Loucy (cell line): ENCODE results near the gene YPEL3.
A peak's percentile ranks its signal among the peaks of the same experiment; 100 is the strongest.

Source experiments
- H2AFZ ChIP-seq: fragments of 200-600 bp; sonication (generic); 2 replicates; pipeline ENCODE4 v1.6.0; 2016; ENCODE audit warnings: antibody characterized with exemption, mild to moderate bottlenecking, low read length, moderate library complexity
- H3F3A ChIP-seq: fragments of 200-600 bp; 2 replicates; pipeline ENCODE4 v1.6.0; 2016; ENCODE audit warnings: antibody characterized with exemption, low read depth, mild to moderate bottlenecking
- H3K27me3 ChIP-seq: fragments of 200-600 bp; sonication (generic); 2 replicates; pipeline ENCODE4 v1.6.1; 2014; ENCODE audit warnings: low read length, mild to moderate bottlenecking; ENCODE audit not compliant: insufficient read depth, poor library complexity, severe bottlenecking
- H3K36me3 ChIP-seq: fragments of 200-600 bp; sonication (generic); 2 replicates; pipeline ENCODE4 v1.6.1; 2016; ENCODE audit warnings: low read length; ENCODE audit not compliant: insufficient read depth
- H3K4me1 ChIP-seq: fragments of 200-600 bp; sonication (generic); 2 replicates; pipeline ENCODE4 v1.5.1; 2014; ENCODE audit warnings: low read length, mild to moderate bottlenecking; ENCODE audit not compliant: insufficient read depth, poor library complexity, severe bottlenecking
- H3K4me2 ChIP-seq: fragments of 200-600 bp; sonication (generic); 2 replicates; pipeline ENCODE4 v1.6.0; 2014; ENCODE audit warnings: antibody characterized with exemption, low read length, low read depth, mild to moderate bottlenecking; ENCODE audit not compliant: poor library complexity, severe bottlenecking
- H3K4me3 ChIP-seq: fragments of 200-600 bp; sonication (generic); 2 replicates; pipeline ENCODE4 v1.5.1; 2014; ENCODE audit warnings: low read length, mild to moderate bottlenecking, mixed read lengths; ENCODE audit not compliant: poor library complexity, severe bottlenecking
- H3K79me2 ChIP-seq: fragments of 200-600 bp; sonication (generic); 2 replicates; pipeline ENCODE4 v1.6.1; 2014; ENCODE audit warnings: low read length; ENCODE audit not compliant: insufficient read depth
- H3K9ac ChIP-seq: fragments of 200-600 bp; sonication (generic); 2 replicates; pipeline ENCODE4 v1.6.0; 2014; ENCODE audit warnings: mild to moderate bottlenecking, low read depth, low read length, moderate library complexity; ENCODE audit not compliant: poor library complexity, severe bottlenecking
- H3K9me2 ChIP-seq: fragments of 200-600 bp; sonication (generic); replicated peaks from 2 replicates; pipeline ENCODE4 v1.6.1; 2016; ENCODE audit warnings: low read depth, low read length, mixed read lengths
- H3K9me3 ChIP-seq: fragments of 200-600 bp; sonication (generic); 2 replicates; pipeline ENCODE4 v1.6.1; 2014; ENCODE audit warnings: mild to moderate bottlenecking, antibody characterized with exemption, low read length, low read depth; ENCODE audit not compliant: insufficient read depth
- H4K20me1 ChIP-seq: fragments of 200-600 bp; sonication (generic); 2 replicates; pipeline ENCODE4 v1.6.0; 2014; ENCODE audit warnings: antibody characterized with exemption, low read length, mild to moderate bottlenecking; ENCODE audit not compliant: insufficient read depth, poor library complexity, severe bottlenecking
- EZH2phosphoT487 ChIP-seq: fragments of 200-600 bp; IDR thresholded peaks from 2 replicates; pipeline ENCODE4 v1.6.1; 2018; ENCODE audit warnings: antibody characterized with exemption, mild to moderate bottlenecking, moderate library complexity, borderline replicate concordance
- TF ChIP-seq, protein P1 (sequence below): fragments of 200-600 bp; sonication (generic); conservative IDR thresholded peaks from 2 replicates; pipeline ENCODE4 v1.5.1; 2014; ENCODE audit warnings: mild to moderate bottlenecking, antibody characterized with exemption, low read length

YPEL3 gene

DNA sequence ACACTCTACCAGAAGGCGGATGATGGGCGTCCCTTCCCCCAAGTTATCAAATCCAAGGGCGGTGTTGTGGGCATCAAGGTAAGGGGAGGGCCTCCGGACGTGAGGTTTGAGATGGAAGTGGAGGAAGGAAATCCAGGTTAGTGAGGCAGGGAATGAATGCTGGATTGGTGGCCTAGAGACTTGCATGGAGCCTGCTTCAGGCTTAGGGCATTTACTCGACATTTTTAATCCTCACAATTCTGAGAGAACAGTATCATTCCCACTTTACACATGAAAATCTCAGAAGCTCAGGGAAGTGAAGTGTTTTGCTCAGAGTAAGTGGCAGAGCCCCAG is 28.5 kb downstream of the YPEL3 start:
- H2AFZ ChIP-seq = no peak overlapping the region
- peaks cover 64% of the 10 kb centered on the region for H3K36me3 ChIP-seq
- peak overlapping the region; percentile 84 for H3K4me3 ChIP-seq
- no peaks in the 10 kb centered on the region for H3K9me2 ChIP-seq
- no peaks in the 10 kb centered on the region for H3F3A ChIP-seq
- H4K20me1 ChIP-seq = peaks cover 59% of the 10 kb centered on the region
- H3K4me2 ChIP-seq = peak overlapping the region; percentile 97
- TF ChIP-seq, protein P1, sequence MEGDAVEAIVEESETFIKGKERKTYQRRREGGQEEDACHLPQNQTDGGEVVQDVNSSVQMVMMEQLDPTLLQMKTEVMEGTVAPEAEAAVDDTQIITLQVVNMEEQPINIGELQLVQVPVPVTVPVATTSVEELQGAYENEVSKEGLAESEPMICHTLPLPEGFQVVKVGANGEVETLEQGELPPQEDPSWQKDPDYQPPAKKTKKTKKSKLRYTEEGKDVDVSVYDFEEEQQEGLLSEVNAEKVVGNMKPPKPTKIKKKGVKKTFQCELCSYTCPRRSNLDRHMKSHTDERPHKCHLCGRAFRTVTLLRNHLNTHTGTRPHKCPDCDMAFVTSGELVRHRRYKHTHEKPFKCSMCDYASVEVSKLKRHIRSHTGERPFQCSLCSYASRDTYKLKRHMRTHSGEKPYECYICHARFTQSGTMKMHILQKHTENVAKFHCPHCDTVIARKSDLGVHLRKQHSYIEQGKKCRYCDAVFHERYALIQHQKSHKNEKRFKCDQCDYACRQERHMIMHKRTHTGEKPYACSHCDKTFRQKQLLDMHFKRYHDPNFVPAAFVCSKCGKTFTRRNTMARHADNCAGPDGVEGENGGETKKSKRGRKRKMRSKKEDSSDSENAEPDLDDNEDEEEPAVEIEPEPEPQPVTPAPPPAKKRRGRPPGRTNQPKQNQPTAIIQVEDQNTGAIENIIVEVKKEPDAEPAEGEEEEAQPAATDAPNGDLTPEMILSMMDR = no peak
- no peak for TF ChIP-seq EZH2phosphoT487
- peak overlapping the region; percentile 99 for H3K9ac ChIP-seq
- H3K27me3 ChIP-seq = peaks cover 6% of the 10 kb centered on the region
- peaks cover 41% of the 10 kb centered on the region for H3K4me1 ChIP-seq
- no peaks in the 10 kb centered on the region for H3K9me3 ChIP-seq
- peaks cover 86% of the 10 kb centered on the region for H3K79me2 ChIP-seq

DNA sequence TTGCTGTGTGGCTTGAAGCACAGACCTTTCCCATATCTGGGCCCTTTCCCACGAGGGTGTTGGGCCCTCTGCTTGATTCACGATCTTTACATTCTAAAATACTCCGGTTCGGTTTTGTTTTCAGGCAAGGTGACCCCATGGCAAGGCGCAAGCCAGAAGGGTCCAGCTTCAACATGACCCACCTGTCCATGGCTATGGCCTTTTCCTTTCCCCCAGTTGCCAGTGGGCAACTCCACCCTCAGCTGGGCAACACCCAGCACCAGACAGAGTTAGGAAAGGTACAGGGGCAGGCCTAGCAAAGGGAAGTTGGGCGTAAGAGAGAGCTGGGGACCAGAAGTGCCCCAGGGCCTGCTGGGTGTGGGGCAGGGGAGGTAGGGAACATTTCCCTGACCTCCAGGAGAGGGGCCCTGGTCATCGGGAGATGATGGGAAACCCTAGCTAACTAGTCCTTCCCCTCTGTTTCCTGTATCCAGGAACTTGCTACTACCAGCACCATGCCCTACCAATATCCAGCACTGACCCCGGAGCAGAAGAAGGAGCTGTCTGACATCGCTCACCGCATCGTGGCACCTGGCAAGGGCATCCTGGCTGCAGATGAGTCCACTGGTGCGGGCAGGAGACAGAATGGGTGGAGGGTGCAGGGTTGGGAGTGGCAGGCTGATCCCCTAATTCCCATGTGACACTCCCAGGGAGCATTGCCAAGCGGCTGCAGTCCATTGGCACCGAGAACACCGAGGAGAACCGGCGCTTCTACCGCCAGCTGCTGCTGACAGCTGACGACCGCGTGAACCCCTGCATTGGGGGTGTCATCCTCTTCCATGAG is 29.0 kb downstream of the YPEL3 start:
- no peaks in the 10 kb centered on the region for H3K9me3 ChIP-seq
- H3K4me2 ChIP-seq = peak overlapping the region; percentile 97
- H3K4me1 ChIP-seq = peaks cover 41% of the 10 kb centered on the region
- no peak overlapping the region for H2AFZ ChIP-seq
- H4K20me1 ChIP-seq = peaks cover 59% of the 10 kb centered on the region
- H3K4me3 ChIP-seq = peak overlapping the region; percentile 84
- H3K27me3 ChIP-seq = peaks cover 6% of the 10 kb centered on the region
- H3K9me2 ChIP-seq = no peaks in the 10 kb centered on the region
- TF ChIP-seq, protein P1 = no peak
- no peak for TF ChIP-seq EZH2phosphoT487
- peaks cover 59% of the 10 kb centered on the region for H3K36me3 ChIP-seq
- H3F3A ChIP-seq = no peaks in the 10 kb centered on the region
- peaks cover 82% of the 10 kb centered on the region for H3K79me2 ChIP-seq
- peak overlapping the region; percentile 99 for H3K9ac ChIP-seq

DNA sequence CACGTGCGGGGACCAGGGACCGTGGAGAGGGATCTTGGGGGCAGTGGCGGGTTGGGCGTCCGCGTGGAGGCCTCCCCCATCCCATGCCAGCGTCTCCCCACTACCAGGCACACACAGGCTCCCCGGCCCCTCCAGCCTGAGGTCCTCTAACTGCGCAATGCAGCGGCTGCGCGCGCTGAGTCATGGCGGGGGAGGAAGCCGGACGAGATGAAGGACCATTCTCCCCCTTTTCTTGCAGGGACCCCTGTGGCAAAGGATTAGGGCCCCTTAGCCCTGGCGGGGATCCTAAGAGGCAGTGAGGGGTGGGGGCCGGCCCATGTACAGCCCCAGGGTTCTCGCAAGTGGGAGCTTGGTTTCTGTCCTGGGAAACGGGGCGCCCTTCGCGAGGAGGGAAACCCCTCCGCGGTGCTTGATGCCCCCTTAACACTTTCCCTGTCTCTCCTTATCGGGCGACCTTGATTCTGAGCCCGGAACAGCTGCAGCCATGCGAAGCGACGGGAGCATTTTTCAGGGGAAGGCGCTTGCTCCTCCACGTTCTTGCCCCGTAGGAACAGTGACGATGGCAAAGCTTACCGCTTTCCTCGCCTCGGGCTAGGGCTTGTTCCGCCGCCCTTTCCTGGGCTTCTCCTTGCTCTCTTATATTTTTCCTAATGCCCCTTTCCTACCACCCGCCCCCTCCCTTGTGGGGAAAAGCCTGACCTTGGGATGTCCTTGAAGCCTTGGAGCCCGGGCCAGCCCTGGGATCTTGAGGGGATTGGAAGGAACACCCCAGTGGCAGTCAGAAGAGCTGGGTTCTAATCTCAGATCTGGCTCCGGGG is 29.9 kb downstream of the YPEL3 start:
- H3K9me3 ChIP-seq = no peaks in the 10 kb centered on the region
- H3K4me2 ChIP-seq = peak overlapping the region; percentile 97
- peaks cover 51% of the 10 kb centered on the region for H3K36me3 ChIP-seq
- H2AFZ ChIP-seq = no peak overlapping the region
- H3K9me2 ChIP-seq = no peaks in the 10 kb centered on the region
- H3F3A ChIP-seq = no peaks in the 10 kb centered on the region
- peaks cover 41% of the 10 kb centered on the region for H3K4me1 ChIP-seq
- H3K4me3 ChIP-seq = peak overlapping the region; percentile 84
- peaks cover 77% of the 10 kb centered on the region for H3K79me2 ChIP-seq
- H4K20me1 ChIP-seq = peaks cover 54% of the 10 kb centered on the region
- H3K27me3 ChIP-seq = peaks cover 6% of the 10 kb centered on the region
- peak overlapping the region; percentile 99 for H3K9ac ChIP-seq
- TF ChIP-seq, protein P1 = no peak
- no peak for TF ChIP-seq EZH2phosphoT487
